Activated CD8-positive, alpha-beta memory T cell treated with anti-CD3 and anti-CD28 coated beads, Interleukin-2, amount 50 U/mL, for 48 hours (primary cell): ENCODE data around the gene PLIN3.
"Not testable (repeated sequence)": the region's sequence is repeated elsewhere in the genome, so short reads cannot be mapped to it uniquely, and the experiment has no call there.

ENCODE experiments used
- DNase-seq: peaks from one replicate; pipeline ENCODE4 v3.0.0-alpha.2; 2020

PLIN3 gene, protein sequence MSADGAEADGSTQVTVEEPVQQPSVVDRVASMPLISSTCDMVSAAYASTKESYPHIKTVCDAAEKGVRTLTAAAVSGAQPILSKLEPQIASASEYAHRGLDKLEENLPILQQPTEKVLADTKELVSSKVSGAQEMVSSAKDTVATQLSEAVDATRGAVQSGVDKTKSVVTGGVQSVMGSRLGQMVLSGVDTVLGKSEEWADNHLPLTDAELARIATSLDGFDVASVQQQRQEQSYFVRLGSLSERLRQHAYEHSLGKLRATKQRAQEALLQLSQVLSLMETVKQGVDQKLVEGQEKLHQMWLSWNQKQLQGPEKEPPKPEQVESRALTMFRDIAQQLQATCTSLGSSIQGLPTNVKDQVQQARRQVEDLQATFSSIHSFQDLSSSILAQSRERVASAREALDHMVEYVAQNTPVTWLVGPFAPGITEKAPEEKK

DNA sequence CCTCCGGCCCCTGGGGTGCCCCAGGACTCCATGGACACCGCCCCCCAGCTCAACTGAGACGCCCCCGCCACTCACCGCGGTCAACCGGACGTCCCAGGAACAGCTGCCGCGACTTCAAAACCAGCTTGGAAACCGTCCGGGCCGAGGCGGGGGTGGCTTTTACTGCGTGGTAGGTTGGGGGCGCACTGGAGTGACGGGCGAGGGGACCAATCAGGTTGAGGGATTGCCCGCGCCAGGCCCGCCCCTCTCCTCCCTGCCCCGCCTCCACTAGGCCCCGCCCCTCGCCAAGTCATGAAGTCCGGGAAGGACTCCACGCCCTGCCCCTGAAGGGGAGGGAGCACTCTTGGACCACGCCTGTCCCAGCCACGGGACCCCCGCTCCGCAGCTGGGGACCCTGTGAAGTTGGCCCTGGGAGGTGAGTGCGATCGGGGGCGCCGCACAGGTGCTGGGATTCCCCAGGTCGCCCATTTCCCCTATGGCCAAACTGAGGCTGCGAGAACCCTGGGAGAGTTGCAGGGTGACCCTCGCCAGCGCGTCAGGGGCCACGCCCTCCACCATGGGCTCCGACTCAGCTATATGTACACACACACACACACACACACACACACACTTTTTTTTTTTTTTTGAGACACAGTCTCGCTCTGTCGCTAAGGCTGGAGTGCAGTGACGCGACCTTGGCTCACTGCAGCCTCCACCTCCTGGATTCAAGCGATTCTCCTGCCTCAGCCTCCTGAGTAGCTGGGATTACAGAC lies at the start of gene PLIN3:
Gene PLIN3, minus strand, starts transcription at position 134 of the 752 bp plus-strand sequence. CDS start 6,273 bp downstream, outside the sequence.
- DNase-seq, result peak; percentile 98

DNA sequence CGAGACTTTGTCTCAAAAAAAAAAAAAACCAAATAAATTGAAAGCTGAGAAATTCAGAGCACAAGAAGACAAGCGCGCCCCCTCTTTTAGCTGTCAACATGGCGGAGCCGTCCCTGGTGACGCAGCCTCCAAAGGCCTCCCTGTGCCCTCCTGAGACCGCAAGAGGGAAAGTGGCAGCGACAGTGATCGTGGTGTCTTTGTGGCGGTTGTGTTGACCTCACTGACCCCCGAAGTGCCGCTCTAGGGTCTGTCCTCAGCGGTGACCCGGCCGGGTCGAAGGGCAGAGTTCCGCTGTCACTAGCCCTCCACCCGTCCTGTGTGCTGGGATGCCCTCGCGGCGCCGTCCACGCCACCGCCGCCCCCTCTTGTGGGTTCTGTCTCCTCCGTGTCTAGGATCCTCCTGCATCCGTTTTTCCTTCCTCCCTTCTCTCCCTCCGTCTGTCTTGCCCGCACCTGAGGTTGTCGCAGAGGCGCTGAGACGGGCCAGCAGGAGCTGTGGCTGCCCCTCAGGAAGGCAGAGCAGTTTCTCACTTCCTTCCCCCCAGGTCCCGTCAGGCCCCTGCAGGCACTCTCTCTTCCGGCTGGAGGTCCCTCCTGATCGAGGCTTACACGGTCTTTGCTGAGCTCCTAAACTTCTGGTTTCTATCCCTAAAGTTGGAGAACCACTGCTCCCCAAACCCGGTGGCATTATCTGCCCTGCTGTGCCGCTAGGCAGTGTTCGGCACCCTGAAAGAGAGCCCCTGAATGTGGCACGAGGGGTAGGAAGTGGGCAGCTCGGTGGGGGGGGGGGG lies 49.0 kb upstream of the PLIN3 start:
- DNase-seq, result peak; percentile 74

- DNase-seq, result peak; percentile 85
These were observed 47.5 kb upstream of the PLIN3 start for GRCh38 chr19:4914736-4915501.

DNA sequence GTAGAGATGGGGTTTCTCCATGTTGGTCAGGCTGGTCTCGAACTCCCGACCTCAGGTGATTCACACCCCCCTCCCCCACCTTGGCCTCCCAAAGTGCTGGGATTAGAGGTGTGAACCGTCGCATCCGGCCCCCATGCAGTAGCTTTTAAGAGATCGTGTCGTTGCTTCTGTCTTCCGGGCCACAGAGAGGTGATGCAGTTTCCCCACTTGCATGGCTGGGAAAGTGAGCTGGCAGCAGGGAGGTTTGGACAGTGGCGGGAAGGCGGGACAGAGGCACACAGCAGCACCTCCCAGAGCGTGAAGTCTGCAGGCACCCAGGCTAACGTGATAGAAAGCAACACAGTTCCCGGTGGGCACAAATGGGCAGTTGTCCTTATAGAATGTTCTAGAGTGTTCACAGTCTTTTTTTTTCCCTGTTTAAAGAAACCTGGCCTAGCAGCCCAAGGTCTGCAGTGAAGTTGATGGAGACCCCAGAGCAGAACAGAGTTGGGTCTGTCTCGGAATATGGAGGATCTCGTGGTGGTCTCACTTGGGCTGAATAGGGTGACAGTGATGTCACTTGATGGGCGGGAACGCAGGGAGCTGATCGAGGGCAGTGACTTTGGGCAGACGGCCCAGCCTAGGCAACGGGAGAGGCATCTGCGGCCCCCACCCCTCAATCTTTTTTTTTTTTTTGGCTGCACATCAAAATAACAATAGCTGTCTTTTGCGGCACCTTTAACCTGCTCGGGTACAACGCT lies 46.7 kb upstream of the PLIN3 start:
- DNase-seq, result peak; percentile 66

DNA sequence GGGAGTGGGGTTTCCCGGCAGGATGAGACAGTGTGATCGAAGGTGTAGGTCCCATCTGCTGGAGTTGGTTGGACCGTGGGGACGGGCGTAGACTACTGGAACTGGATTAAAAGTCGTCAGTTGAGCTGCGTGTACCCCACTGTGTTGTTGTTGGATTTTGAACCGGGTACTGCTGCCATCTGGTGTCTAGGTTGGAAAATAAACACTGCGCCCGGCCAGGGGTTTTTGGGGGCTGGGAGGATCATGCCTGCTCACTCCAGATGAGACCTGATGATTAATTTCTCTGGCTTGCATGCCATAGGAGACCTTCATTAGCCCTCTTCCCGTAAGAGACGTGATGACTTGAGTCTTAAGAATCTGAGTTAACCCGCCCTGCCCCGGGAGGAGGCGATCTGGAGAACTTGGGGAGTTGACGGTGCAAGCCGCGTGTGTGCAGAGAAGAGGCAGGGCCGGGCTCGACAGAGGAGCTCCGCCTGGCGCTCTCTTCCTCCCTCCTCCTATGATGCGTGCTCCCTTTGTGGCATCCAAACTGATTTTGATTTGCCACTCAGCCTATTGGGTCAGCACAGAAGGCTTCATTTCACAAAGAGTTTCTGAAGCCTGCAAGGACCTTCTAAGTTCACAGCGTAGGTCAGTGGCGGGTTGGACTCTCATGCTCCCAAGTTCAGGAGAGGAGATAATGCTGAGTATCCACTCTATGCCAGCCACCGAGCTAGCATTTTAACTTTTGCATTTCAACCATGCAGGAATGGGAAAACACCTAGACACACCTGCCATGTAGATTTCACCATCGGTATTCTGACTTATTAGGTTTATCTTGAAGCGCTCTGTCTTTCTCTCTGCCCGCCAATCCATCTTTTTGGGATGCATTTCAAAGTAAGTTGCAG lies 44.6 kb upstream of the PLIN3 start:
- DNase-seq, result peak; percentile 88

DNA sequence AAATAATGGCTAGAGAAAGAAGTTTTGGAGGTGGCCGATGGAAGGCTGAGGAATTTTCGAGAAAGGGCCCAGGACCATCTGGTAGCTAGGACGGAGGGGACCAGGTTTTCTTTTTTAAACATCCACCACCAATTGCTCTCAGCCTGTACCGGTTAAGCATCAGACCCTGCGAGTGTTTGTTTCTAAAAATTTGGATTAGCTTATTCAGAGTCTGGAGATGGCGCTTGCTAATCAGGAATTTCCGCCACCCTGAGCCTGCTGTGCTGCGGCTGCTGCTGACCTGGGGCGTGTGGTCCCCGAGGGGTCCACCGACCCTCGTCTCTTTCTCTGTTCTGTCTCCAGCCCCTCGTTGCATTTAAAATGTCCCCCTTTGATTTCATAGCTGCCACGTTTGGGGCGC lies 43.8 kb upstream of the PLIN3 start:
- DNase-seq, result no peak

DNA sequence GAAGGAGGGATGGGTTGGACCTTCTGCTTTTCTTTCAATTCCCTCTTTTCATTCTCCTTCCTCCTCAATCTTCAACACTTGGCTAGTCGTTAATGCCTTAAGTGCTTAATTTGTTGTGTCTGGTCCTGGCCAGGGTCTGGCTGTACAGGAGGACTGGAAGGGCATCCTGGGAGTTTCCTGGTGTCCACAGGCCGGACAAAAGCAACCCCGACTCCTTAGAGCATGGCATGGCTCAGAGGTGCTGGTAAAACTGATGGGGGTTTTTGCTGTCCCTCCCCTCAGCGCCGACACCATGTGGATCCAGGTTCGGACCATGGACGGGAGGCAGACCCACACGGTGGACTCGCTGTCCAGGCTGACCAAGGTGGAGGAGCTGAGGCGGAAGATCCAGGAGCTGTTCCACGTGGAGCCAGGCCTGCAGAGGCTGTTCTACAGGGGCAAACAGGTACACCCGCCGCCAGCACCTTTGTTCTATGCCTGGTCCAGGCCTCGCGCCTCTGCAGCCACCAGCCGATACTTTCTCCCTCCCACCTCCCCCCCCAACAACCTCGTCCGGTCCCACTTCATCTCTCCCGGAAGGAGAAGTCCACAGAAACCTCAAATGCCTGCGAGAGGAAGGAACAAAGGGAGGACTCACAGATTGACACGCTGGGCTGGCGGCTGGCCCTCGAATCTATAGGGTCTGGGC lies 43.3 kb upstream of the PLIN3 start:
- no peak for DNase-seq

GRCh38 chr19:4909897-4910593 lies 42.6 kb upstream of the PLIN3 start:
- DNase-seq, result peak; percentile 95

DNA sequence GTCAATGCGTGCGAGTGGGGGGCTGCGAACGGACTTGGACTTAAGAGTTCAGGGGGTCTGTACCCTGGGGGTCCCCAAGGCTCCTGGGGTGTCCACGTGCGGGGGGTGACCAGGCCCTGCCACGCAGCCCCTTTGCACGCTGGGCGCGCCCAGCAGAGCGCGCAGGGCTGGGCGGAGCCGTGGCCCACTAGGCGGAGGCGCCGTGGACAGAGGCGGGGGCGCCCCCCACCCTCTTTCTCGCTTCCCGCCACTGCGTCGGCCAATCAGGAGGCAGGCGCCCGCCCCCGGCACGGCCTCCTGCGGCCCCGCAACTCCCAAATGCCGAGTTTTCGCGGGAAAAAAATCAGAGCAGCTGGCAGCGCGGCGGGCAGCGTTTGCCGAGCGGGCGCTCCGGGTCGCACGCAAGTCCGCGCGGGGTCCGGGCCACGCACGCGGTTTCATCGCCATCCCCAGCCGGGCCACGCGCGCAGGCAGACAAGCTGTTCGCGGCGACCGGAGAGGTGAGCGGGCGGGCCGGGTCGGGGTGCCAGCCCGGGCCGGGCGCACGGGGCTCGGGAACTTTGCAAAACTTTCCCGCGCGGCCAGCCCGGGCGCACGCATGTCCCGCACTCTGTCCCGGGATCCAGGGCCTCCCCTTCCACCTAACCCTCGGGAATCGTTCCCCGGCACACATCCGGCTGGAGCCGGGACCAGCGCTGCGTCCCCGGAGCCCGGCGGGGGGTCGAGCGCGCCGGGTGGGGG lies 41.9 kb upstream of the PLIN3 start, which contains the start of gene UHRF1:
Gene UHRF1, plus strand, starts transcription at position 346 of the 741 bp plus-strand sequence. CDS start 1,385 bp downstream, outside the sequence.
- DNase-seq, result peak; percentile 88

- DNase-seq, result no peak
These were observed 41.3 kb upstream of the PLIN3 start for GRCh38 chr19:4908781-4909155.

GRCh38 chr19:4908360-4908759 lies 40.9 kb upstream of the PLIN3 start:
- DNase-seq, result no peak

DNA sequence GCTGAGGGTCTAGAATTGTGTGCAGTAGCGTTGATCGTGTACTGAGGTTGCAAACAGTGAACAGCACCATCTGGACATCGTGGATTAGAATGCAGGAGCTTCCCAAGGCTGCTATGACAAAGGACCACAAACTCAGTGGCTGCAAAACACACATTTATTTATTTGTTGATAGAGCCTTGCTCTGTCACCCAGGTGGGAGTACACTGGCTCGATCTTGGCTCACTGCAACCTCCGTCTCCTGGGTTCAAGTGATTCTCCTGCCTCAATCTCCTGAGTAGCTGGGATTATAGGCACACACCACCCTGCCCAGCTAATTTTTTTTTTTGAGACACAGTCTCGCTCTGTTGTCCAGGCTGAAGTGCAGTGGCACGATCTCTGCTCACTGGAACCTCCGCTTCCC lies 39.5 kb upstream of the PLIN3 start:
- no peak for DNase-seq

GRCh38 chr19:4904481-4904880 lies 37.0 kb upstream of the PLIN3 start:
- DNase-seq, result no peak

GRCh38 chr19:4902796-4903195 lies 35.3 kb upstream of the PLIN3 start, which contains the start of gene ARRDC5:
Gene ARRDC5, minus strand, starts transcription at chr19:4902896. Its CDS starts 71 bp downstream, at chr19:4902825.
- DNase-seq, result no peak

DNA sequence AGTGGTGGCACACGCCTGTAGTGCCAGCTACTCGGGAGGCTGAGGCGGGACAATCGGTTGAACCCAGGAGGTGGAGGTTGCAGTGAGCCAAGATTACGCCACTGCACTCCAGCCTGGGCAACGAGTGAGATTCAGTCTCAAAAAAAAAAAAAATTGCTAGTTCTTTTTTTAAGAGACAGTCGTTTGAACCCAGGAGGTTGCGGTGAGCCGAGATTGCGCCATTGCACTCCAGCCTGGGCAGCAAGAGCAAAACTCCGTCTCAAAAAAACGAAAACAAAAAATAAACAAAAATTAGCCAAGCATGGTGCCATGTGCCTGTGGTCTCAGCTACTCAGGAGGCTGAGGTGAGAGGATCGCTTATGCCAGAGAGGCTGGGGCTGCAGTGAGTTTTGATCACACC lies 33.4 kb upstream of the PLIN3 start:
- DNase-seq, result not testable (repeated sequence)

GRCh38 chr19:4897146-4897545 lies 29.7 kb upstream of the PLIN3 start:
- no peak for DNase-seq

DNA sequence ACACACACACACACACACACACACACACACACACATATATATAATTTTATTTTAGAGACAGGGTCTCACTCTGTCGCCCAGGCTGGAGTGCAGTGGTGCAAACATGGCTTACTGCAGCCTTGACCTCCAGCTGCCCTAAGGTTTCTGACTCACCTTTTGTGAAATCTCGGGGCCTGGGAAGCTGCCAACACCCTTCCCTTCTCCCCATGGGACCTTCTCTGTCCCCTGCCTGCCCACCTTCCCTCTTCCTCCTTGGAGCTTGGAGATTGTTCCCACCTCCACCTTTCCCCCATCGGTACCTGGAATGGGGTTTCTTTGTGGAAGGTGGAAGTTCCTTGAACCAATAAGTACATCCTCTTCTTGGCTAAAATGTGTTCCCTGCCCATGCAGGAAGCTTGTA lies 28.9 kb upstream of the PLIN3 start:
- DNase-seq, result no peak

DNA sequence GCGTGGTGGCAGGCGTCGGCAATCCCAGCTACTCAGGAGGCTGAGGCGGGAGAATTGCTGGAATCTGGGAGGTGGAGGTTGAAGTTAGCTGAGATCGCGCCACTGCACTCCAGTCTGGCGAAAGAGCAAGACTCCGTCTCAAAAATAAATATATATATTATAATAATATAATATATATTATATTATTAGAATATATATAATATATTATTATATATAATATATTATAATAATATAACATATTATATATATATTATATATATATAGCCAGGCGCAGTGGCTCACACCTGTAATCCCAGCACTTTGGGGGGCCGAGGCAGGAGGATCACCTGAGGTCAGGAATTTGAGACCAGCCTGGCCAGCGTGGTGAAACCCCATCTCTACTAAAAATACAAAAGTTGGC lies 25.5 kb upstream of the PLIN3 start:
- not testable (repeated sequence) for DNase-seq
